Activated CD8-positive, alpha-beta memory T cell treated with anti-CD3 and anti-CD28 coated beads, Interleukin-2, amount 50 U/mL, for 1 hour (primary cell): Measurements from ENCODE around the gene GRAMD1B.
"Not testable (repeated sequence)": the region's sequence is repeated elsewhere in the genome, so short reads cannot be mapped to it uniquely, and the experiment has no call there.

Experiments used
- DNase-seq: peaks from one replicate; pipeline ENCODE4 v3.0.0-alpha.2; 2020; ENCODE audit errors: extremely low read depth

The GRAMD1B gene

GRCh38 chr11:123509737-123510578, 79.9 kb downstream of the GRAMD1B start:
- DNase-seq, result no peak

DNA sequence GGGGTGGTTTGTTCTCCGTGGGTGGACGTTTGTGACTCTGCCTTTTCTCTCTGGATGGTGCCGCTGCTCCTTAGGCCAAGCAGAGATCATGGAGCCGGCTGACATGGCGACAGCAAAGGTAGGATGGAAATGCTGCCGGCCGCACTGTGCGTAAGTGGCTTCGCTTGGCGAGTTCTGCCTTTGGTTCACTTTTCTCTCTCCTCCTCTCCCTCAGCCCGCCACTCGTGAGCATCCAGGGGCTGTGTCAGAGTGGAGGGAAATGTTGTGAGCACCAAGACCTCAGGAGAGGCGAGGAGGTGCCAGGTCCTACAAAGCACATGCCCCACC, 80.5 kb downstream of the GRAMD1B start:
- DNase-seq, result no peak

- peak; percentile 10 for DNase-seq
Observed at GRCh38 chr11:123511037-123511870, 81.2 kb downstream of the GRAMD1B start.

GRCh38 chr11:123513309-123513708, 83.2 kb downstream of the GRAMD1B start:
- DNase-seq, result not testable (repeated sequence)

- no peak for DNase-seq
Observed at GRCh38 chr11:123516238-123516637, 86.2 kb downstream of the GRAMD1B start.

- DNase-seq, result no peak
Observed at GRCh38 chr11:123517559-123518364, 87.7 kb downstream of the GRAMD1B start.

GRCh38 chr11:123518496-123519054, 88.5 kb downstream of the GRAMD1B start:
- DNase-seq, result no peak

DNA sequence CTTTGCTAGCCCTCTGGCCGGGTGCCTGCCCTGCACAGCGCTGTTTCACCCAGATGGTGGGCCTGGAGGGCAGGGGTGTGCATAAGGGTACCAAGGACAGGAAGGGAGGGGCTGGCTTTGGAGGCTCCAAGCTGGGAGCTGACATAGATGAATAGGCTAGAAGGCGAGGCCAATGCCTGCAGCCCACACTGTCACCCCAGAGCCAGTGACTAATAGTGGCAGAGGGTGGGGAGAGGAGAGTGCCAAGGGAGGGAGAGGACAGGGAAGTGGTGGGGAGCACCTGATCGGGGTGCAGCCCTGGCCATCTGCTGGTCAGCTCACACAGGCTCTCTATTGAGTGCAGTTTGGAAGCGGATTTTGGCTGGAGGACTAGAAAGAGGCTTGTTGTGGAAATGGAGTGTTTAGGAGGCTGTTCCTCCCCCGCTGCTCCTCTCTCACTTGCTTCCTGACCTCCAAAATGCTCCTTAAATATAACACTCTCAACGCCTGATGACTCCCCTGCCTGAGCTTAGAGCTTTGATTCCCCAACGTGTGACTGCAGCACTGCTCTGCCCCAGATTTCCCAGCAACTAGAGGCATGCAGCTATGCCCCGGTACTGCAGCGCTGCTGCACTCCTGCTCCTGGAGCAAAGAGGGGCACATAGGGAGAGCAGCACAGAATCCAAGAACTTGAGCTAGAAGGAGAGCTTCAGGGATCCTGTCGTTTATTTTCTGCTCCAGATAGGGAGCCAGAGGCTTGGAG, 89.2 kb downstream of the GRAMD1B start:
- DNase-seq, result no peak

- no peak for DNase-seq
Observed at GRCh38 chr11:123519797-123520193, 89.7 kb downstream of the GRAMD1B start.

GRCh38 chr11:123520476-123520875, 90.4 kb downstream of the GRAMD1B start:
- not testable (repeated sequence) for DNase-seq

DNA sequence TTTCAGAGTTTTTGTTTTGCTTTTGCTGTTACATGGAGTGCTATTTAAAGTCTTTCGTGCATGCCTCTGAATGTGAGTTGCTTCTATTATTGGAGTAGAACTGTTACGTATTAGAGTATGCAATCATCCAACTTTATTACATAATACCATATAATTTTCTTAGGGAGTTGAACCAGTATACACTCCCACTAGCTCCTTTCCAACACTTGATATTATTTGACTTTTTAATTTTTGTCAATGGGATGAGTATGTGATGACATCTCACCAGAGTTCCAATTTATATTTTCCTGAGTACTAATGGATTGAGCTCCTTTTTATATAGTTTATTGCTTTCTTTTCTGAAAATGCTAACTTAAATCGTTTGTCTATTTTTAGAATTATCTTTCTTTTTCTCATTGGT, 90.9 kb downstream of the GRAMD1B start:
- DNase-seq, result no peak

DNA sequence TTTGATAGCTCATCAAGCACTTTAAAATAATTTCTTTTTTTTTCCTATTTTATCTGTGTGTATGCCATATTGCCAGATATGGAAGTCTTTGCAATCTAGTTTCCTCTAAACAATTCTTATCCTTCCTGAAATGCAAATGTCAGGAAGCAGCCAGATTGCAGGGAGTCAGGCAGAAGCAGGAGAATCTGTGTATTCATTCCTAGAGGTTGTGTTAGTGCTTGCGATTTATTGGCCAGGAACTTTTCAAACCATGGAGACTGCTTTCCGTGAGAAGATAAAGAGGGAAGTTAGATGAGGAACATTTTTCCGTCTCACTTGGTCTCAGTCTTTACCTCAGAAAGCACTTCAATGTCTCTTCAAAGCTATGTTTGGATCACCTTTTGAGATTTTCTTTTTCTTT, 91.9 kb downstream of the GRAMD1B start:
- no peak for DNase-seq

- no peak for DNase-seq
Observed at GRCh38 chr11:123523539-123523938, 93.5 kb downstream of the GRAMD1B start.

GRCh38 chr11:123525097-123525496, 95.0 kb downstream of the GRAMD1B start:
- DNase-seq, result no peak

DNA sequence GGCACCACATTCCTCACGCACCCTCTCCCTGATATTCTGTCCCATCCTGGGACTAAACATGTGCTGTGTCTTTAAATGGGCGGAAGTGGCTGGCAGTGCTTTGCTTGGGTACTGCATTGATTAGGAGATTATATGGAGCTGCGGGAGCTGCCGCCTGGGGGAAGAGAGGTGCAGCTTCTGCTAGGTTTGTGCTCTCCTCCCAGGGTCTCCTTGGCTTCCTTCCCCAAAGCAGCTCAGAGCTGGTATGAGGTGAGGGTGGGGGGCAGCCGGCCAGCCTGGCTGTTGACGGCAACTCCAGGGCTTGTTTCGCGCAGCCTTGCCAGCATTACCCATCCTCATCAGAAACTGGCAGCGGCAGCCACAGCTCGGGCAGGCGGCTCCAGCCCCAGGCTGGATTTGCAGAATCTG, 95.4 kb downstream of the GRAMD1B start:
- no peak for DNase-seq

DNA sequence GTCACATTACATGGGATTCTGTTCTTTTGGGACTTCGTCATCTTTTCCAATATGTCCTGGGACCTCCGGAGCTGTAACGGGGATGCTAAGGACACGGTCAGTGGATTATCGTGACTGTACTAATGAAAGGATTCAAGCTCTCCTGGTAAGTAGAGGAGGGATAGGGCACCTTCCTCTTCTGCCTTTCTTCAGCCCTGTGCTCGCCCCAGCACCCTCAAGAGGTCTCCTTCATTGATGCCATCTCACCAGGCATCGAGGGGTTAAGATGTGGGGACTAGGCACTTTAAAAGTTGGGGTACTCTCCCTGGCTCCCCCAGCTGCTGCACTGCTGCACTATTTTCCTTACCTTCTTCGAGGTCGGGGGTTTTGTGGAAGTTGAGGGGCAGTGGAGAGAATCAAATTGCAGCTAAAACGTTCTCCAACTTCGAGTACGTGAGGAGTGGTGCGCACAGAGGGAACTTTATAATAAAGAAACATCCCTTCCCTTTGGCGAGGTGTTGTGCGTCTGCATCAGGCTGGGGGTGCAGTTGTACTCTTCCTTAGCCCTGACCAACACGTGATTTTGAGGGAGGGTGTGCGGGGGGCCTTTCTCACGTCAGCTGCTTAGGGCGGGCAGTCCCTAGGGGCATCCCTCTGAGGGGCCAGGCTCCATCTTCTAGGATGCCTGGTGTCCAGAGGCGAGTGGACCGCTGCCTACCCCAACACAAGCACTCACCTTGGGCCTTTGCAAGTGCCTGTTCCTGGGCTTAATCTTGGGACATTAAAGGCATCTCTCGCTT, 96.1 kb downstream of the GRAMD1B start:
- DNase-seq, result no peak

GRCh38 chr11:123526918-123527317, 96.8 kb downstream of the GRAMD1B start:
- DNase-seq, result no peak

DNA sequence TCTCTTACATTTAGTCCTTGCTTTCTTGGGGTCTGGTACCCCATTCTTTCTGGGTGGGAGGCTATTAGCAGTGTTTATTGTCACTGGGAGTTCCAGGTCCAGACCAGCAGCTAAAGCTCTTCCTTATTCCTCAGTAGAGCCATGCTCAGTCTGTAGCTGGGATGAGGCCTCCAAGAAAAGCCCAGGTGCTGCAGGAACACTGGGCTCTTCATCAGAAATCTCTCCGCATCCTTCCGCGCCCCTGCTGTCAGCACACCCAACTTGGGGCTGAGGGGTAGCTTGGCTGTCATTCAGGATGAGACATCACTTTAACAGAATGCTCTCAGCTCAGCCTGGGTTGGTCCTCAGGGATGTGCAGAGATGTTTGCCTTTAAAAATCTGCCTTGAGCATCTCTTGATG, 97.5 kb downstream of the GRAMD1B start:
- DNase-seq, result no peak

DNA sequence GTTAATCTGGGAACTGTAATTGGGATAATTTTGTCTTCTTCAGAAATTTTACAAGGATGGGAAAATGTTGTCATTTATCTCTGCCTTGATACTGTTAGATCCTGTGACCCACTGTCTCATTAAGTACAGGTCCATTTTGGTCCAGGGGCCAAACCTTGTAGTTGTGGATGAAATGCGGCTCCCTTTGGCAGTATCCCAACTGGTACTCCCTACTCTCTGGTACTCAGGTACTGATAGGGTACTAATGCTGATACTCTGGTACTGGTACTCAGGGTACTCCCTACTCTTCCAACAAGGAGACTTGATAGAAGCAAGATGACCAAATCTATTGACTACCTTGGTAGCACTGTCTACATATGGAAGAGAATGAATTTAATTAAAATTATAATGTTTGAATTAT, 97.9 kb downstream of the GRAMD1B start:
- DNase-seq, result no peak

DNA sequence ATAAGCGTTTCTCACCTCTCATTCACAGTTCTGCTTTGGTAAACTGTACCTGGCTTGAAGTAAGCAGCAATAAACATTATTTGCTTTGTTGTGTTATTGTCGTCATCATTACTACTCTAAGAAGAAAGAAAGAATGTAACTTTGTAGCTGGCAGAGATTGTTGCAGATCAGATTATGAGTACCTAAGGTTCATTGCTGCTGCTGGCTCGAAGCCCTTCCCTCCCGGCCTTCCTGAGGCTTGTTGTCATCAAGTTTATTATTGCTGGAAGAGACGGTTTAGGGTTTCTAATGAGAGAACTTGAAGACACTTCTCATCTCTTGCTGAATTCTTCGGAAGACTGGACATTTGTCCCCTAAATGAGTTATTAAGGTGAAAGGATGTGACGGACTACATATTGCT, 101.3 kb downstream of the GRAMD1B start:
- DNase-seq, result no peak
